GM23248 (cell line): ENCODE results near the gene SLC4A1AP. TPM values are rescaled to one million over a fixed set of nuclear protein-coding genes. Genes with fewer than 3 reads are reported as not detected.

Experiments used
- DNase-seq: peaks from one replicate; pipeline ENCODE4 v3.0.0-alpha.2; 2015
- H2AFZ ChIP-seq: fragments of 200-600 bp; sonication (generic); 2 replicates; pipeline ENCODE4 v1.6.1; 2016; ENCODE audit warnings: antibody characterized with exemption
- H3F3A ChIP-seq: fragments of 200-600 bp; sonication (generic); 2 replicates; pipeline ENCODE4 v1.6.1; 2016; ENCODE audit warnings: mild to moderate bottlenecking, antibody characterized with exemption, mixed run types; ENCODE audit not compliant: insufficient read depth
- H3K27ac ChIP-seq: fragments of 200-600 bp; sonication (generic); 2 replicates; pipeline ENCODE4 v1.5.1; 2016; ENCODE audit warnings: mild to moderate bottlenecking
- H3K27me3 ChIP-seq: fragments of 200-600 bp; sonication (generic); replicated peaks from 2 replicates; pipeline ENCODE4 v1.6.1; 2016; ENCODE audit warnings: mild to moderate bottlenecking; ENCODE audit not compliant: insufficient read depth
- H3K36me3 ChIP-seq: fragments of 200-600 bp; sonication (generic); 2 replicates; pipeline ENCODE4 v1.6.1; 2016; ENCODE audit warnings: low read depth, mild to moderate bottlenecking
- H3K4me1 ChIP-seq: fragments of 200-600 bp; sonication (generic); 2 replicates; pipeline ENCODE4 v1.6.1; 2016; ENCODE audit warnings: mild to moderate bottlenecking; ENCODE audit not compliant: insufficient read depth
- H3K4me2 ChIP-seq: fragments of 200-600 bp; sonication (generic); one replicate; pipeline ENCODE4 v1.6.1; 2016; ENCODE audit warnings: mild to moderate bottlenecking; ENCODE audit not compliant: unreplicated experiment
- H3K4me3 ChIP-seq: fragments of 200-600 bp; sonication (generic); 2 replicates; pipeline ENCODE4 v1.5.1; 2016; ENCODE audit warnings: mild to moderate bottlenecking
- H3K79me2 ChIP-seq: fragments of 200-600 bp; sonication (generic); 2 replicates; pipeline ENCODE4 v1.6.1; 2016; ENCODE audit warnings: mild to moderate bottlenecking; ENCODE audit not compliant: insufficient read depth
- H3K9ac ChIP-seq: fragments of 200-600 bp; sonication (generic); 2 replicates; pipeline ENCODE4 v1.6.1; 2016; ENCODE audit warnings: mild to moderate bottlenecking
- H3K9me2 ChIP-seq: fragments of 200-600 bp; sonication (generic); 2 replicates; pipeline ENCODE4 v1.6.1; 2016; ENCODE audit warnings: mixed run types, mild to moderate bottlenecking, moderate library complexity; ENCODE audit not compliant: insufficient read depth
- H3K9me3 ChIP-seq: fragments of 200-600 bp; sonication (generic); one replicate; pipeline ENCODE4 v1.6.1; 2017; ENCODE audit warnings: low read depth
- H4K20me1 ChIP-seq: fragments of 200-600 bp; sonication (generic); 2 replicates; pipeline ENCODE4 v1.6.0; 2016; ENCODE audit not compliant: insufficient read depth
- EZH2 ChIP-seq: fragments of 200-600 bp; sonication (generic); IDR thresholded peaks from 2 replicates; pipeline ENCODE4 v1.6.1; 2018; ENCODE audit warnings: antibody characterized with exemption, mild to moderate bottlenecking; ENCODE audit not compliant: insufficient read depth, poor library complexity, severe bottlenecking
- EZH2phosphoT487 ChIP-seq: fragments of 200-600 bp; sonication (generic); IDR thresholded peaks from 2 replicates; pipeline ENCODE4 v1.6.1; 2018; ENCODE audit warnings: antibody characterized with exemption, moderate library complexity, mild to moderate bottlenecking, low read depth; ENCODE audit not compliant: insufficient read depth
- WGBS, 2 experiments: methylation state at CpG; one replicate each; pipeline ENCODE4 v1.1.6; 2015 to 2017; ENCODE audit warnings: low lambda C conversion rate in 2 of 2, low coverage in 1 of 2; ENCODE audit errors: missing lambda C conversion rate in 2 of 2; 5-methylcytosine and 5-hydroxymethylcytosine counted together
- in situ Hi-C: fragments of 300-500 bp; cut with MboI; formaldehyde crosslinking; loops from 2 replicates; pipeline ENCODE4 v1.15.0; 2020
- polyA plus RNA-seq: library from polyadenylated mRNA; unstranded; fragments of >200 nt; fragmentation: Nextera tagmentation; extraction: Ambion mirVana; gene quantifications from 2 replicates; pipeline ENCODE4 v1.2.1, GENCODE V29; 2016
- total RNA-seq: library from RNA; depleted of rRNA; stranded (reverse); fragments of >200 nt; shearing (Covaris generic); gene quantifications from 2 replicates; pipeline ENCODE4 v1.2.3, GENCODE V29; 2014

Gene SLC4A1AP
- total and polyA plus RNA-seq, 2 experiments from 2014 or later: 22.4 to 23.9 TPM

GRCh38 chr2:27730261-27730662 is 66.6 kb downstream of the SLC4A1AP start:
- WGBS, 2 experiments: 48 to 59% methylated on average over 3 of the region's 3 CpGs
- Histone ChIP-seq H3K9ac (no peak overlapping the region), H3K36me3 (no peaks in the 10 kb centered on the region), H3K4me3 (no peak overlapping the region), H3K9me3 (no peaks in the 10 kb centered on the region), H3F3A (peaks cover 9% of the 10 kb centered on the region), H2AFZ (no peak overlapping the region), H3K27me3 (no peaks in the 10 kb centered on the region), H3K79me2 (no peaks in the 10 kb centered on the region), H3K9me2 (no peaks in the 10 kb centered on the region), H3K4me2 (no peak overlapping the region), H3K27ac (no peak overlapping the region), H3K4me1 (peaks cover 10% of the 10 kb centered on the region), H4K20me1 (no peaks in the 10 kb centered on the region)
- in situ Hi-C loops: no loop called here
- no peak for DNase-seq
- no peak for TF ChIP-seq EZH2phosphoT487
- no peak for TF ChIP-seq EZH2

DNA sequence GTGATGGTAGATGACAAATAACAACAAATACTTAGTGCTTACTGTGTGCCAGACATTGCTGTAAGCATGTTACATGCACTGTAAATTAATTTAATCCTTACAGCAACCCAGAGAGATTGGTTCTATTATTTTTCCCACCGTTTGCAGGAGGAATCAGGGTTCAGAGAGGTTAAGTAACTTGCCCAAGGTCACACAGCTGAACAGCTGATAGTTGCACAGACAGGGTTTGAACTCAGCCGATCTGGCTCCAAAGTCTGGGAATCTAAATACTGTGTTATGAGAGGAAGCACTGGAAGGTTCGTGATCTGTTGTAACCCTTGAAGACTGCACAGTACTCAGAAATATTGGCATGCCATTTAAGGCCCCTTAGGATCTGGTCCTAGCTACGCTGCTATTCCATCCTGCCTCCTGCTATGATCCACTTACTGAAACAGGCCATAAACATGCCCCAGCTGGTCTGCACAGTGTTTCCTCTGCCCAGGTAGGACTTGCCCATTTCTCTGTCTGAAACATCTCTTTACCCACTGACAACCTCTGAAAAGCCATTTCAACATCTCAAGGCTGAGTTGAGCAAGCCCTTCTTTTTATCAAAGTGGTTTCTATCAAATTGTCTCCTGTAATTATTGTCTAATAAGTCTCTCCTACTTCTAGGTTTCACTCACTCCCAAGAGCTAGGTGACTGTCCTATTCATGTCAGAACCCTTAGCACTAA is 67.4 kb downstream of the SLC4A1AP start:
- H3K9ac ChIP-seq: no peak overlapping the region
- H3K27ac ChIP-seq: no peak overlapping the region
- H3K4me1 ChIP-seq: peaks cover 11% of the 10 kb centered on the region
- 85% methylated on average over 4 of the region's 4 CpGs for WGBS, 2 experiments
- H3K27me3 ChIP-seq: no peaks in the 10 kb centered on the region
- no peaks in the 10 kb centered on the region for H3K9me2 ChIP-seq
- H3K9me3 ChIP-seq: no peaks in the 10 kb centered on the region
- in situ Hi-C loops: no loop called here
- H3K79me2 ChIP-seq: no peaks in the 10 kb centered on the region
- no peaks in the 10 kb centered on the region for H4K20me1 ChIP-seq
- no peak overlapping the region for H3K4me3 ChIP-seq
- H3F3A ChIP-seq: peaks cover 12% of the 10 kb centered on the region
- no peaks in the 10 kb centered on the region for H3K36me3 ChIP-seq
- H3K4me2 ChIP-seq: no peak overlapping the region
- no peak for DNase-seq
- no peak for TF ChIP-seq EZH2
- no peak for TF ChIP-seq EZH2phosphoT487
- no peak overlapping the region for H2AFZ ChIP-seq

DNA sequence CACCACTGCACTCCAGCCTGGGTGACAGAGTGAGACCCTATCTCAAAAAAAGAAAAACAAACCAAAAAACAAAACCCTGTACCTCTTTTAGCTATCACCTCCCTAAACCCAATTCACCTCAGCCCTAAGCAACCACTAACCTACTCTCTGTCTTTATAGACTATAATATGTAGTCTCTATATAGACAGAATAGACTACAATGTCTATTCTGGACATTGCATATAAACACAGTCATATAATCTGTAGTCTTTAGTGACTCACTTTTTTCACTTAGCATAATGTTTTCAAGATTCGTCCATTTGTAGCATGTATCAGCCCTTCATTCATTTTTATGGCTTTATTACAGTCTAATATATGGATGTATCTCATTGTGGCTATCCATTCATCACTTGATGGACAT is 70.6 kb downstream of the SLC4A1AP start:
- Histone ChIP-seq H3K9ac (no peak overlapping the region), H3K9me2 (no peaks in the 10 kb centered on the region), H4K20me1 (no peaks in the 10 kb centered on the region), H3F3A (peaks cover 26% of the 10 kb centered on the region), H3K36me3 (no peaks in the 10 kb centered on the region), H3K4me3 (no peak overlapping the region), H2AFZ (0 out of 2 replicates have a peak overlapping the region, but pooled peaks have one; percentile 84), H3K4me1 (peaks cover 20% of the 10 kb centered on the region), H3K27ac (no peak overlapping the region), H3K4me2 (no peak overlapping the region), H3K27me3 (no peaks in the 10 kb centered on the region), H3K79me2 (no peaks in the 10 kb centered on the region), H3K9me3 (no peaks in the 10 kb centered on the region)
- in situ Hi-C loops: no loop called here
- 77 to 93% methylated on average over 1 of the region's 1 CpG for WGBS, 2 experiments
- no peak for DNase-seq
- TF ChIP-seq EZH2phosphoT487 (no peak), EZH2 (no peak)

DNA sequence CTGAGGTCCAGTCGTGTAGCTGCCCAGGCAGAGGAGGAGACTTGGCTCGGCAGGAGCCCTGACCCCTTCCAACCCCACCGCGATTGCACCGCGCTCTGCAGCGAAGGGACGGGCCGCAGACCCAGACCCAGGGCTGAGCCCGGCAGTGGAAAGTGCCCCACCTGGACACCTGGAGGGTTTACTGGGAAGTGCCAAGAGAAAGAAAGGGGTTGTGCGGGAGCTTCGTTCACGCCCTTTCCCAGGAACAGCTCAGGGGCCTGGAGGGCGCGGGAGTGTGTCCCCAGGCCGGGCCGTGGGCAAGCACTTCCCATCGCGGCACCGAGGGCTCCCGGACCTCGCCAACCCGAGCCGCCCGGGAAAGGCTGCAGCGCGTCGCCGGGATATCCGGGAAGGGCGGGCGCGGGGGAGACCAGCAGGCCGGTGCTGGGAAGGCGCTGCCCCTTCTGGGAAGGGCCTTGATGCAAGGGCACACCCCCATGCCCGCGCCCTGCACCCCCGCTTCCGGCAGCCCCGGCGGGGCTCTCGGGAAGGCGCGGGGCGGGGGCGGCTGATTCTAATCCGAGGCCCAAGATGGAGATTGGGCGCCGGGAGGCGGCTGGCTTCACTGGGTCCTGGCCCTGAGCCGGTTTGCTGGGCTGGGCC is 71.7 kb downstream of the SLC4A1AP start:
- 3 to 5% methylated on average over 37 to 51 of the region's 51 CpGs for WGBS, 2 experiments
- Histone ChIP-seq H3F3A (peaks cover 26% of the 10 kb centered on the region), H3K4me3 (peak overlapping the region; percentile 67), H3K4me1 (peaks cover 20% of the 10 kb centered on the region), H3K4me2 (peak overlapping the region; percentile 73), H3K27me3 (no peaks in the 10 kb centered on the region), H3K9me2 (no peaks in the 10 kb centered on the region), H3K36me3 (no peaks in the 10 kb centered on the region), H2AFZ (peak overlapping the region; percentile 84), H3K9ac (peak overlapping the region; percentile 73), H4K20me1 (no peaks in the 10 kb centered on the region), H3K79me2 (no peaks in the 10 kb centered on the region), H3K27ac (peak overlapping the region; percentile 27; the same call in 1 of the 2 replicates), H3K9me3 (no peaks in the 10 kb centered on the region)
- DNase-seq: peak; percentile 84
- in situ Hi-C loops: no loop called here
- TF ChIP-seq EZH2phosphoT487 (no peak), EZH2 (no peak)
